Bronchial epithelial cell (primary cell): ENCODE measurements around the gene MYBBP1A. TPM values are rescaled to one million over a fixed set of nuclear protein-coding genes. Genes with fewer than 3 reads are reported as not detected.

Source experiments
- DNase-seq: peaks from one replicate; pipeline ENCODE4 v3.0.0-alpha.2; 2010; ENCODE audit warnings: low read depth
- FAIRE-seq: peaks from 2 replicates; lab custom pipeline; 2011; peaks lifted over from hg19 to GRCh38; lab: Jason Lieb, UNC
- H3K27me3 ChIP-seq: 2 replicates; pipeline ENCODE4 v1.5.1; 2011; ENCODE audit warnings: low read length; ENCODE audit not compliant: control insufficient read depth, insufficient read depth
- H3K36me3 ChIP-seq: 2 replicates; pipeline ENCODE4 v1.5.1; 2011; ENCODE audit warnings: low read length; ENCODE audit not compliant: control insufficient read depth, insufficient read depth
- H3K4me3 ChIP-seq: 2 replicates; pipeline ENCODE4 v1.5.1; 2011; ENCODE audit warnings: mild to moderate bottlenecking, low read depth, low read length, control low read depth
- CTCF ChIP-seq: IDR thresholded peaks from 2 replicates; pipeline ENCODE4 v1.5.1; 2011; ENCODE audit warnings: mild to moderate bottlenecking, moderate library complexity, low read length, control low read depth, inconsistent platforms; ENCODE audit not compliant: insufficient read depth, severe bottlenecking
- total RNA-seq: library from RNA; depleted of rRNA; stranded (reverse); fragments of >200 nt; gene quantifications from 2 replicates; pipeline ENCODE4 v1.2.1, GENCODE V29; 2014

The MYBBP1A gene
- total RNA-seq, 1 donor from 2014 or later, result 60.6 TPM

DNA sequence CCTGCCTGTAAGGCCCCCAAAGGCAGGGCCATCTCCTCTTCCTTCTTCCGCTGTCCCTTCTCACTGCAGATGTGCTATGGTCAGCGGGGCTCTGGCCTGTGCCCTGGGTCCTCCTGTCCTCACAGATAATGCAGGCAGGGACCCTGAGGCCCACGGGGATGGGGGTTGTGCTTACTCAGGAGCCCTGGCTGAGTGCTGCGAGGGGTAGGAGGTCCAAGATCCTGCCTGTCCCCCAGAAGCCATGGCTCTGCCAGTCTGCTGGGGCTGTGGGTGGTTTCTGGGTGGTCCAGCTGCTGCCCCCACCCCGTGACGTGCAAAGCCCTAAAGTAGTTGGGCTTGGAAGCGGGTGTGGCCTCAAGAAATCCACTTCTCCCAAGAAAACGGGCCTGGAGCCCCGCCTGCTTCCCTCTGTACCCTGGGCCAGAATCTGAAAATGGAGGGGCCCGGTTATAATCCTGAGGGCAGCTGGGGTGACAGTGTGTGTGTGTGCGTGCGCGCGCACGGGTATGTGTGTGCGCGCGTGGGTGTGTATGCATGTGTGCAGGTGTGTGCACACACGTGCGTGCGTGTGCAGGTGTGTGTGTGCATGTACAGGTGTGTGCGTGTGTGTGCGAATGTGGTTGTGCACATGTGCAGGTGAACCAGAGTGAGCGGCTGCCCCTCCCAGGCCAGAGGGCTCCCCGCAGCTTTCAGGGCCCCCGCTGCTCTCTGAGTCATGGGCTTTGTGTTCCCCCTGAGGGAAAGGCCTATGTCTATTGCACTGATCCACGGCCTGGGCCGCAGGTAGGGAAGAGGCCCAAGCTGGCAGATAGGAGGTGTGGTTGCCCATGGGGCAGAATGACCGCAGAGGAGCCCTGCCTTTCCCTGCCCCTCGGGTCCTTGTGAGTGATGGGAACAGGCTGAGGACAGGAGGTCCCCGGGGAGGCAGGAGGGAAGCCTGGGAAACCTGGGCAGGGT lies 42.8 kb downstream of the MYBBP1A start:
- FAIRE-seq, result no peak
- no peak for TF ChIP-seq CTCF
- no peak overlapping the region for H3K4me3 ChIP-seq

GRCh38 chr17:4511199-4511932 lies 43.8 kb downstream of the MYBBP1A start:
- FAIRE-seq (no peak), DNase-seq (no peak)
- no peak overlapping the region for H3K4me3 ChIP-seq
- H3K36me3 ChIP-seq, result no peaks in the 10 kb centered on the region
- TF ChIP-seq CTCF, result no peak
- peaks cover 3% of the 10 kb centered on the region for H3K27me3 ChIP-seq

More for the DNA sequence above, 42.8 kb downstream of the MYBBP1A start:
- Histone ChIP-seq H3K36me3 (no peaks in the 10 kb centered on the region), H3K27me3 (peaks cover 3% of the 10 kb centered on the region)
- no peak for DNase-seq

GRCh38 chr17:4510618-4510941 lies 44.6 kb downstream of the MYBBP1A start:
- Histone ChIP-seq H3K27me3 (peaks cover 3% of the 10 kb centered on the region), H3K36me3 (no peaks in the 10 kb centered on the region), H3K4me3 (no peak overlapping the region)
- DNase-seq, result no peak
- TF ChIP-seq CTCF, result no peak
- no peak for FAIRE-seq

DNA sequence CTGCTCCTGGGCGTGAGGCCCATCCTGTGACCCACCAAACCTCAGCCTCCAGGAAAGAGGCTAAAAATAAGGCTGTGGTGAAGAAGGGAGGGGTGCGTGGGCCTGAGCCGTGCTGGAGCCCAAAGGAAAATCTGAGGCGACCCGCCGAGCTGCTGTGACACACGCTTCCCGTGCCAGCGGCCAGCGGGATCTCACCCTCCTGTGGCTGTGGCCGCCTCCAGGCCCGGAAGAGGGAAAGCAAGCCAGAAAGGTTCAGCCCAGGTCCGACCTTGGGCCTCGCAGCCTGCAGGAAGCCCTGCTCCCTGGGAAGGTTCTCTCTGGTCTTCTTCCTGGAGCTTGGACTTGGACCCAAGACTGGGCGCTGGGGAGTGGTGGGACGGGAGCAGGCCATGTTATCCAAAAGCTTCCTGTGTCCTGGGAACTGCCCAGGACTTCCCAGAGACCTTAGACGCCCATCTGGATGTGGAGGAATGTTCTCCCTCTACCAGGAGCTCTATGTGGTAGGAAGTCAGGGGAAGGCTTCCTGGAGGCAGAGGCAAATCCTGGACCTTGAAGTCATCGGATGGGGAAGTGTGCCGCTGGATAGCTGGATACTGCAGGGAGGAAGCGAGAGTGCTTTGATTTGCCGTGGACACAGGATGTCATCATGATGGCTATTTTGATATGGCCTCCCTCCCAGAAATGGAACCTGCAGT lies 45.1 kb downstream of the MYBBP1A start:
- no peak for FAIRE-seq
- no peak for TF ChIP-seq CTCF
- no peak for DNase-seq
- H3K4me3 ChIP-seq, result no peak overlapping the region
- peaks cover 3% of the 10 kb centered on the region for H3K27me3 ChIP-seq
- no peaks in the 10 kb centered on the region for H3K36me3 ChIP-seq

DNA sequence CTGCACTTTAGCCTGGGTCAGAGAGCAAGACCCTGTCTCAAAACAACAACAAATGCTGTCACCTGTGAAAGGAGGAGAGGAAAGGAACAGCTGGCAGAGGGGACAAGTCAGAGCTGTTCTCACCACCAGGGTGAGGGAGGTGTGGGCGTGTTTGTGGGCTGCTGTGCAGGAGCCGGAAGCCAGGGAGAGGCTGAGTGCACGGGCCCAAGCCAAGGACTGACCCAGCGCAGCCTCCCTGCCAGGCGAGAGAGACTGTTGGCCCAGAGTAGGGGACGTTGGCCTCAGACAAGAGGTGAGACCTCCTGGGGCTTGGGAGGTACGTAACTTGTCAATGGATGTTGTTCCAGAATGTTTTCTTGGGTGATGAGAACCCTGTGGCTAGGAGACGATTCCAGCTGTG lies 45.8 kb downstream of the MYBBP1A start:
- no peak for TF ChIP-seq CTCF
- no peaks in the 10 kb centered on the region for H3K36me3 ChIP-seq
- FAIRE-seq (no peak), DNase-seq (no peak)
- H3K27me3 ChIP-seq, result peaks cover 3% of the 10 kb centered on the region
- no peak overlapping the region for H3K4me3 ChIP-seq
